Right renal pelvis (tissue), 4 donors: Measurements from ENCODE around the gene SGCD. TPM values are rescaled to one million over a fixed set of nuclear protein-coding genes. Genes with fewer than 3 reads are reported as not detected.

Experiments
- DNase-seq, 4 donors: peaks; one replicate each; pipeline ENCODE4 v3.0.0-alpha.2; 2013; ENCODE audit warnings: low read depth in 4 of 4, low spot score in 3 of 4, missing footprints in 1 of 4
- polyA plus RNA-seq, 4 donors: library from polyadenylated mRNA; unstranded; fragments of 120-200 nt; gene quantifications; one replicate each; pipeline ENCODE4 v1.2.1, GENCODE V29; 2013; ENCODE audit not compliant: insufficient read length in 4 of 4

Gene SGCD
- polyA plus RNA-seq, 4 donors, result 4.8 to 6.4 (median 5.8) TPM

DNA sequence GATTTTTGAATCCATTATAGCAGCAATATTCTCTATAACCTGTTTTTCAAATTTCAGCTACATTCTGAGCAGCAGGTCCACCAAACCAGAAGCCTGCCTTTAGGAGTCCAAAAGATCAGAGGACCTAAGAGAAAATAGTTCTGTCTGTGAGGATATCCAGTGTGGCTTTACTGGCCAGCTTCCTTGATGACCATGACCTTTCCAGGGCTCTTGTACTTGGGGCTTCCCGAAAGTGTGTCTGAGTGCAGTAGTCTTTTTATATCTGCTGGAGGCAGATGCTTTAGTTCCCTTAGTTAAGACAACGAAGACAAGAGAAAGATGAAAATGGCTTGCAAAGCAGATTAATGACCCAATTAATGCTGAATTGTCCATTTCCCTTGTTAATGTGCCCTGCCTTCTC lies 72.4 kb downstream of the SGCD start:
- no peak for DNase-seq

DNA sequence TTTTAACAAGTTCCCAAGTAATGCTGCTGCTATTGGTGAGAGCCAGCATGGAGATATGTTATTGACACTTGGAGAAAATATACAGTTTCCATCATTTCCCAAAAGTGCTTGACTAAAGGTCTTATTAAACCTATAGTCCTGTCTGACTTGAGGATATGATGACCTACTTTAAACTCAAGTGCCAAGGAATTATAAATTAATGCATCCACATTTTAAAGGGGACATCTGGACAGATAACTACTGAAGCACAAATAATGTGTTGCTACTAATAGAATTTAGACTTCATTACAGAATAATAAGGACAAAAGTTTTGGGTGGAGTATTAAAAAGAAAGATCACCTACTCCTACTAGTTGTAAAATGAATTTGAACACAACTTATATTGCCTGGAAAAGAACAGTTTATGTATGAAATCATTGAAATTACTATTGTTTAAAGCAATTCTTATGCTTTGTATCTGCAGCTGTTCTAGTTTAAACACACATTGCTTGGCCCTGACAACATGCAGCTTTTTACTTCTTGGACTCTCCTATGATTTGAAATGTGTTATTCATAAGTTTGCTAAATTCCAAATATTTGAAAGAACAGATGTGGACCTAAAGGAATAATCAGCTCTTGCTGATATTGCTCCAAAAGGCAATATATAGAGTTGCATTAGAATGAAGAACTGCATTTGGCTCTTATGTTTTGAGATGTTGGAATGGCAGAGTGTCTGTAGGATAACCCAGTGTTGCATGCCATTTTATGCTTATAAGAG lies 73.4 kb downstream of the SGCD start:
- DNase-seq, result no peak

DNA sequence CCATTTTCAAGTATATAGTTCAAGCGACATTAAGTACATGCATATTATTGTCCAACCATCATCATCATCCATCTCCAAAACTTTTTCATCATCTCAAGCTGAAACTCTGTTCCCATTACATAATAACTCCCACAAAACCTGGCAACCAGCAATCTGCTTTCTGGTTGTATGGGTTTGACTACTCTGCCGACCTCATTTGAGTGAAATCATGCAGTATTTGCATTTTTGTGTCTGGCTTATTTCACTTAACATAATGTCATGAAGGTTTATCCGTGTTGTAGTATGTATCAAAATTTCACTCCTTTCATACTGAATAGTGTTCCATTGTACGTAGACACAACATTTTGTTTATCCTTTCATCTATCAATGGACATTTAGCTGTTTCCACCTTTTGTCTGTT lies 74.8 kb downstream of the SGCD start:
- no peak for DNase-seq

DNA sequence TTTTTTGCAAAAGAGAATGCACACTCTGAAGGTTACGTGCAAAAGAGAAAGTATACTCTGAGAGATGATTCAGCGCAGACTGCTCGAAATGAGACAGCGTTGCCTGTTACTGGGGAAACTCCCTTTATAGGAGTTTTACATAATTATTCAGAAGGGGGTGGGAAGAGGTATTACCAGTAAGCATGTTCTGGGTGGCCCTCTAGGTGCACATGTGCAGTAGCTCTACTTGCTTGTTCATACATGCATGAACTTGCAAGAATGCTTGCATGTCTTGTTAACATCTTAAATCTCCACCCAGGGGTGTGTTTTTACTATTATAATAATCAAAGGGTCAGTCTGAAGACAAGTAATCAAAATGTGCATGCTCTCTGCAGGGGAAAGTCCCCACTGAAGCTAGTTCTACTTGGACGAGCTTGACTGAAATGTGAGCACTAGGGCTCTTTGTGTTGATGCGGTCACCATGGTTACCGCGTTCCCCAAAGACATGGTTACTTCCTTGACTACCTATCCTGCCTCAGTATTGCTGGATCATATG lies 75.5 kb downstream of the SGCD start:
- DNase-seq, result peak in 1 of 4 donors; percentile 61

DNA sequence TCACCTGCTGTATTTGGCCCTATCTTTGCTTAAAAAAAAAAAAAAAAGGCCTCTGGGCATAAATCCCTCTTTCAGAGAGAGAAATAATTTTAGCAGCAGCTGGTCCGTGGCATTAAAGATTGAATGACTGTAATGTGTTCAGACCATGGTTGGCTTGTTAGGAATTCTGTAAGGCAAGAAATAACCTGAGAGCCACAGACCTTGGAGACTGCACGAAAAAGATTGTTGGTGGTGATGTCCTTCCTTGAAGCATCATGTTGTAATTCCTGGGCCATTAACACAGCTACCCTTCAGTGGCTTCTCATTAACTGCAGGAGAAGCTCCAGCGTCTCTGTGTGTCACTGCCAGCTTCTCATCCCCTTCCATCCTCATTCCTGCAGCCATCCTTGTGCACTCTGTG lies 79.0 kb downstream of the SGCD start:
- no peak for DNase-seq

DNA sequence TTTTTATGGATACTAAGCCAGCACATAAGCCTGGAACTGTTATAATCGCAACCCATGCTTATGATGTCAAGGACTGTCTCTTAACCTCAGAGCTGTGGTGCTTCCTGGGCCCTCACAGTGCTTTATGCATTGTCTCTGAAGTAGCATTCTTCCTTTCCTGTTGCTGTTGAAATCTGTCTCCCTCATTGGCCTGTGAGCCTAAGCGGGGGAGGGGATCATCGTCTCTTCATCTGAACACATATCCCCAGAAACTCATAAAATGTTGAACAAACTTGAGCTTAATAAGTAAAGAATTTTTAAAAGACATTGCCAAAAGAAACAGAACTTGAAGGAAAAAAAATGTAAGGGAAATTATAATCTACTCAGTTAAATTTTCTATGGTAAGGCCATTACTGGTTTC lies 80.3 kb downstream of the SGCD start:
- no peak for DNase-seq

DNA sequence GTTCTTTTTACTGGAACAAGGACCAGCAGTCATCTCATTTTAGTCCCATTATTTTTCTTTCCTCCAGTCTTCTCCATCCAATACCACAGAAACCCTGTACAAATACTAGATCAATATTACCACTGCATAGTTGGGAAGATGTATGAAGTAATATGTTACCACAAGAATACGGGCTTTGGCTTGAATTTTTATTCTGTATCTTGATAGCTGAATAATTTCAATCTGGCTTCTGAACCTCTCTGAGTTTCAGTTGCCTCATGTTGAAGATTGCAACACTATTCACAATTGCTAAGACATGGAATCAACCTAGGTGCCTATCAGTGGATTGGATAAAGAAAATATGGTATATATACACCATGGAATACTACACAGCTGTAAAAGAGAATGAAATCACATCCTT lies 82.9 kb downstream of the SGCD start:
- no peak for DNase-seq

DNA sequence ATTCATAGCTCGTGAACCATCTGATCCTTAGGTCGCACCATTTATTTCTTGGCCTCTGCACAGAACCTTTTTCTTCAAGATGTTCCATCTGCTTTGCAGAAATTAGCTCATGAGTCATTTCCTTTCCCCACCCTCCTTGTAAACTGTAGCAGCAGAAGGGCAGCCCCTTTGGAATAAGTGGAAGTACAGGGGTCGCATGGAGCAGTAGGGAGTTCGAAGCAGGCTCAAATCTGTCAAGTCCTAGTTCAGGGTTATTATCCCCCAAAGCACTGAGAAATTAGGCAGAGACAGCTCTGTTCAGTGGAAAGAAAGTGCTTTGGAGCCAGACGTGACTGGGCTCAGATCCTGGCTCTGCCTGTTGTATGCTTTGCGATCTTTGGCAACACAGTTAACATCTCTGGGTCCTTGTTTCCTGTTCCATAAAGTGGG lies 84.2 kb downstream of the SGCD start:
- DNase-seq, result no peak

DNA sequence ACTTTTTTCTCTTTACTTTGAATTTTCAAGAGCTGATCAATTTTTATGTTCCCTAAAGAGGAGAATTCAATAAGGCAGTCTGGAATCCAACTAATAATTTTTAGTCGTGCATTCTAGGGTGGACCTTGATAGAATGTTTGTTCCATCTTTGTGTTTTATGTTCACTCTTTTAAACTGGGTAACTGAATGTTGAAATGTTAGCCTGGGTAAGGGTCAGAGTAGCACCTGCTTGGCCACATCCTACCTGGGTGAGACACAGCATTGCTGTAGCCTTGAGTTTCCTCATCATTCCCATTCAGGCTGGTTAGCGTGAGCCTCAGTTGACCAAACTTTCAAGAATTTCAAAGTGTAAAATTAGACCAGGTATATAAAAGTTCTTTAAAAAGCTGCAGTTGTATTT lies 85.0 kb downstream of the SGCD start:
- DNase-seq, result no peak

DNA sequence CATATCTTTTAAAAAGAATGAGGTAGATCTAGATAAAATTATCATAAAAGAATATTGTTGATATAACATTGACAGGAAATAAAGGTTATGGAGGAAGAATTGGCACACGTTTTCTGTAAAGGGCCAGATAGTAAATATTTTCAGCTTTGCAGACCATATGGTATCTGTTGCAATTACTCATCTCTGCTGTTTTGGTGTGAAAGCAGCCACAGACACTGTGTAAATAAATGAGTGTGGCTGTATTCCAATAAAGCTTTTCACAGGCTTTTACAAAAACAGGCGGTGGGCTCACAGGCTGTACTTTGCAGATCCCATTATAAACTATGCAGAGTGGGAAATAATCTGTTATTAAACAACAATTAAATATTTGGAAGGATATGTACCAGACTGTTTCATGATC lies 87.4 kb downstream of the SGCD start:
- no peak for DNase-seq

DNA sequence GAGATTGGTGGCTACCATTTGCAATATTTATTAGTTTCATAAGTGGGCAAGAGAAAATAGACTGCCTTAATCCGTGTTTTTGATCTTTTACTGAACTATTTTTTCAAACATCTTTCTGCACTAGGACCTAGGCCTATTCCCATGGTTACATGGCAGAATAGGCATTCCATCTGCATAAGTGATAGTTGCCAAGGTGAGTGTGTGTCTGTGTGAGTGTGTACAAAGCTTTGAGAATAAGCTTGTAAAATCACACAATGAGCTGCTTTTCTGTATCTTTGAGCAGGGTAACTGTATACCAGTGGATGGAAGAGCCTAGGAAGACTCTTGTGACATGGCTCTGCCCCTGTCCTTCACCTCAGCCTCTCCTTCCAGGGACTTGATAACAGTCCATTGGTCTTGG lies 92.7 kb downstream of the SGCD start:
- DNase-seq, result no peak

DNA sequence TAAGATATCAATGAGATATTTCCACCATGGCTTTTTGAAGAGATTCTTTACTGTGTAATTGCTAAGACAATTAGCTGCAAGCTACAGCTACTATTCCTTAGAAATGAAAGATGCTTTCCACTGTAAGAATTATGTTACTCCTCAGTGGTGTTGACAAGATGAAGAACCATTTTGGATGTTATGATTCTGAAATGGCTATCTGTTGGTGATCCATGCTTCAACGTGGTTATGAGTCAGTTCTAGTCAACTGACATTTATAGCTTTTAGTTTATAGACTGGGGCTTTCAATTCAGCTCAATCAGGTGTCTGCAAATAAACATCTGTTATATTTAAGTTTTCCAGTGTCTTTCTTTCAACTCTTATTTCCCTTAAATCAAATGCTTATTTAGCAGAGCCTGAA lies 93.7 kb downstream of the SGCD start:
- DNase-seq, result no peak

DNA sequence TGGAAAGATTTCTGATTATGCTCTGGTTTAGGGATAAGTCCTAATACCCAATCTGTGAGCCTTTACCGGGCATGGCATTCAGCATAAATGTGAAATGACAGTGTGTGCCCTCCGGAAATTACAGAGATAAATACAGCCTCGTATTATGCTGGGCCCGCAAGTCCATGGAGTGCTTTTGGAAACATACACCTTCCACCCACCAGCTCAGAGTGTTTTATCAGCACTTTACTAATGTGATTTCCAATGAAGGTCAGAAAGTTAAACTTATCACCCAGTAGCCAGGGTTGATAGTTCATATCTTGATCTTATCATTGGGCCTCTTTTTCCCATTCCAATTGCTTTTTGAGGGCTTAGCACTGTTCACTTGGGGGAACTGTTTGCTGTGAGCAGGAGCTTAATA lies 94.8 kb downstream of the SGCD start:
- no peak for DNase-seq

DNA sequence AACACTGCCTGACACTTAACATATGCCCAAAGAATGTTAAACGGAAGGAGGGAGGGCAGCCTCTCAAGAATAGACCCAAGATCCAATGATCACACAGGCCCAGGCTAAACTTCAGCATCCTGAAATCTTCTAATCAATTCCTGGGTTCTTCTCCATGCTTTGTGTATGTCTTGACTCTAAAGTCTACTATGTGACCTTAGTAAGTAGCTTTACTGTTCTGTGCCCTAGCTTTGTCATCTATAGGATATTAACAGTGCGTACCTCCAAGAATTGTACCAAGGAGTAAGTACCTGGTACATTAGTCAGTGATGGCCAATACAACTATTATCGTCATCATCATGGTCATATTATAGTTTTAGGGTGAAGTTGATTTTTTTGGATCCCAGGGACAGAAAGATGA lies 96.6 kb downstream of the SGCD start:
- DNase-seq, result no peak

DNA sequence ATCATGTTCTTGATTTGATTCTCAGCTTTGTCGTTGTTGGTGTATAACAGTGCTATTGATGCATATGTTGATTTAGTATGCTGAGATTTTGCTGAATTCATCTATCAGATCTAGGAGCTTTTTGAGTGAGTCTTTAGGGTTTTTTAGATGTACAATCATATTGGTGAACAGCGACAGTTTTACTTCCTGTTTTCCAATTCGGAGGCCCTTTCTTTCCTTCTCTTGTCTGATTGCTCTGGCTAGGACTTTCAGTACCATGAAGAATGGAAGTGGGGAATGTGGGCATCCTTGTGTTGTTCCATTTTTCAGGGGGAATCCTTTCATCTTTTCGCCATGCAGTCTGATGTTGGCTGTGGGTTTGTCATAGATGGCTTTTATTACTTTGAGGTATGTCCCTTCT lies 100.4 kb downstream of the SGCD start:
- DNase-seq, result no peak

DNA sequence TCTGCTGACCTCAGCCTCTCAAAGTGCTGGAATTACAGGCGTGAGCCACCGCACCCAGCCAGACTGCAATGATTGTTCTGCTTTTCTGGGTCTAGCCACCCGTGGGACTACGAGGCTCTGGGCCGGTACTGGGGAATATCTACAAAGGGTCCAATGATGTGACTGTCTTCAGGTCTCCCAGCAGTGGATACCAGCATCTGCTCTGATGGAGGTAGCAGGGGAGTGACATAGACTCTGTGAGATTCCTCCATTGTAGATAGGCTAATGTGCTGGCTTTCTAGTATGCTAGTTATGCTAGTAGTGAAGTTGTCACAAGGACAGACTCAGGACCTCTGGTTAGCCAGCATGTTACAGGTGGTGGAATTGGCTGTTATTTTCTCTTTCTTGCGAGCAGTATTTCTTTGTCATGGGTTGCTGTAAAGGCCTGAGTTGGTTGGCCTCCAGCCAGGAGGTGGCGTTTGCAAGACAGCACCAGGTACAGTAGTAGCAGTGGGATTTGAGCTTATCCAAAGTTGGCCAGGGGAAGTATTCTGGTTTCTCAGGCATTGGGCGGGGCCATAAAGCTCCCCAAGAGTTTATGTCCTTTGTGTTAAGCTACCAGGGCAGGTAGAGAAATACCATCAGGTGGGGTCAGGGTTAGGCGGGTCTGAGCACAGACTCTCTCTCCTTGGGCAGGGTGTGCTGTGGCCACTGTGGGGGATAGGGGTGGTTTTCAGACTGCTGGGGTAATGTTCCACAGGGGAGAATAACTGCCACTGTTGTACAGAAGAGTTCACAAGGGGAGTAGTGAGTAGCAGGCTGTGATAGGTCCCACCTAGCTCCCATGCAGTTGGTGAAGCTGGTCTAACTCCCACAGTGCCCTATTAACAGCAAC lies 105.2 kb downstream of the SGCD start:
- no peak for DNase-seq

DNA sequence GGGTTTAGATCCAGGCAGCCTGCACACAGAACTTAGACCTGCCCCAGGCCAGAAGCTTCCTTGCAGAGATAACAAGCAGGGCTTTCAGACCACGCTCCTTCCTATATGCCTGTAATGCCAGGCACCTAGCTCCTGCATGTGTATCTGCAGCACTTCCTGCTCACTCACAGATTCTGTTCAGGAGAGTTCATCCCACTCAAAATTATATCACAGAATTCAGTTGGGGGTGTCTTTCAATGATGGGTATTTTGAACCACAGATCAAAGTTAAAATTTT lies 105.8 kb downstream of the SGCD start:
- no peak for DNase-seq

DNA sequence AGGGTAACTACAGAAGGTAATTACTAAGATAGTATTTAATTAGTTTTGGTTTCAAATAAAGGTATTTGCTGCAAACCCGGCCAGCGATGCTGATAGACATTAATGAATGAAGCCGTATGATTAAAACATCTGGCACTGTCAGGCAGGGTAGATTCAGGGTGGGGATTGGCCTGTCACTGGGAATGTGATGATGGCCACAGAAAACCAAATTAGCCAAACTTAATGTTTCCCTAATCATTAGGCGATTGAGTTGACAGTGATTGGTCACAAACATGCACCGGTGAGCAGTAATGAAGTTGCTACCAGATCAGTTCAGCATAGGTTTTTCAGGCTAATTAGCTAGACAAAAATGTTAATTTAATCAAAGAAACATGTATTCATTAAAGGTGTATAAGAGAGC lies 107.5 kb downstream of the SGCD start:
- no peak for DNase-seq

DNA sequence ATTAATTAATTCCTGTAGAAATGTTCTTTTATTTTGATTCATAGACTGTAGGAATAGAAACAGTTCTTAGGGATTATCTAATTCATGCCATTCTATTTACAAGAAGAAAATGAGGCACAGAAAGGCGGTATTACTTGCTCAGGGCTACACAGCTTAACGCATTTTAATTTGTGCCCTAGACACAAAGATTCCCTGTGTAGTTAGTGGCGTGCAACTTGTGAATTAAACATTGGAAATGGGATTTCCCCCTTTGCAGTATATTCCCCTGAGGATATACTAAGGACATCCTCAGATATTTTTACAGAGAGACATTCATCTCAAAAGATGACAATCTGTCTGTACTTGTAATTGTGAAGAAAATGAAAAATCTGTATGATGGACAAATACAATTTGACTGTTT lies 108.1 kb downstream of the SGCD start:
- DNase-seq, result no peak

DNA sequence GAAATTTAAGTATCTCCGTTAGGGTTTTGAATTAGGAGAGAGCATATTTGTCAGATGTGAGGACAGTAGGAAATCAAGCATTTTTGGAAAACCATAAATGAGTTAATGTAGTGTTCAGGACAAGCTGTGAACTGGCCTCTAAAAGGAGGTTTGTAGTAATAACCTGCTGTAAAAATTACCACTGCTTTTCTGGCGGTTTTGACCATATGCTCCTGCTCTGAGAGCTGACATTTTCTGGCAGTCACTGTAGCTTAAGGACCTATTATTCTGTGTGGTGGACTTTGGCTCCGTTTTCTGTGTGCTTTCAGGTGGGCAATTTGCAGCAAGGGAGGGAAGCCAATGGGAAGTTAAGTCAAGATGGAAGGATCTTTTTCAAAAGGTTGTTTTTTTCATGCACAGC lies 111.1 kb downstream of the SGCD start:
- DNase-seq, result no peak

DNA sequence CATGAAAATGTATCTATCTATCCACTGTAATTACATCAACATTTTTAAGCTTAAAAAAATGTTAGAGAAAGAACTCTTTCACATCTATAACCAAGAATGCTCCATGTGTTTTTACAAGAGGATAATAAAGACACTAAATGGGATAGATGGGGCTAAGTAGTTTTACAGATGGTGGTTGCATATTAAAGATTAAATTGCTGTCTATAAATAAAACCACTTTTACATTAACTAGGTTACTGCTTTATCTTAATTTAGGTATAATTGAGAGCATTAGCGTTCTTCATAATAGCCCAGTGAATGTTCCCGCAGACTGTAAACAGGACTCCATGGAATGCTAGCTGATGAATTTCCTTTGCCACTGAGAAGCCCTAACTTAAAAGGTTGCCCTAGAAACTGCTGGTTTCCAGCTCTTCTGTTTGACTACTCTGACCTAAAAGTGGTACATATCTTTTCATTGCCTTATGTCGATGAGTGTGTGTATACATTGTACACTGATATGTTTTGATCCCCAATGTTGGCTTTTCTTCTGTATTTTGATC lies 117.9 kb downstream of the SGCD start:
- no peak for DNase-seq

DNA sequence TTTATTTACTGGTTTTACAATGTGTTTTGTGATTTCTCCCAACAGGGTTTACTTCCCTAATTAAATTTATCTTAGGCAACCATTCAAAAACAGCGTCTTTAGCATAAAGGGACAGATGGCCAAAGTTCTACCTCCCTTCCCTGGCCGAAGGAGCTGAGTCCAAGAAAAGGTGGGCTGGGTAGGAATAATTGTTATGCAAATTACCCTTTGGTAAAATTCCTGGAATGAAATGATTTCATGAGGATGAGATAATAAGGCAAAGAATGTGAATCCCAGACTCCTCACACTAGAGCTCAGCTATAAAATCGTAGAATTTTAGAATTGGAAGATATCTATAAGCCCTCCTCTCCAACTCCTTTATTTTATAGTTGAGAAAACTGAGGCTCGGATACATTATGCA lies 119.6 kb downstream of the SGCD start:
- no peak for DNase-seq
